Type B pancreatic cell (in vitro differentiated cells): ENCODE results near the gene TMEM145. TPM values are rescaled to one million over a fixed set of nuclear protein-coding genes. Genes with fewer than 3 reads are reported as not detected.

Source experiments
- DNase-seq: peaks from one replicate; pipeline ENCODE4 v3.0.0; 2021; ENCODE audit warnings: mixed read lengths; ENCODE audit not compliant: unreplicated experiment; ENCODE audit errors: extremely low spot score
- H3K27ac Mint-ChIP-seq: 2 replicates; pipeline ENCODE4 v1.8.0; 2021; ENCODE audit warnings: mild to moderate bottlenecking, mixed read lengths
- H3K27me3 Mint-ChIP-seq: 2 replicates; pipeline ENCODE4 v1.8.0; 2021; ENCODE audit warnings: mixed read lengths
- H3K36me3 Mint-ChIP-seq: 2 replicates; pipeline ENCODE4 v1.8.0; 2021; ENCODE audit warnings: mixed read lengths
- H3K4me1 Mint-ChIP-seq: one replicate; pipeline ENCODE4 v1.8.0; 2021; ENCODE audit warnings: mixed read lengths; ENCODE audit not compliant: unreplicated experiment
- H3K4me3 Mint-ChIP-seq: 2 replicates; pipeline ENCODE4 v1.8.0; 2021; ENCODE audit warnings: mild to moderate bottlenecking, mixed read lengths
- H3K9me3 Mint-ChIP-seq: 2 replicates; pipeline ENCODE4 v1.8.0; 2021; ENCODE audit warnings: mixed read lengths
- total RNA-seq: library from RNA; stranded (reverse); gene quantifications from 2 replicates; pipeline ENCODE4 v1.2.1, GENCODE V29; 2021; ENCODE audit warnings: low replicate concordance
- TF ChIP-seq, protein P1 (sequence below): fragments of 200-600 bp; sonication (generic); conservative IDR thresholded peaks from 2 replicates; pipeline ENCODE4 v1.5.0; 2021; ENCODE audit warnings: antibody characterized with exemption, mild to moderate bottlenecking

TMEM145 gene
- total RNA-seq, 1 donor from 2014 or later, result 3.6 TPM

DNA sequence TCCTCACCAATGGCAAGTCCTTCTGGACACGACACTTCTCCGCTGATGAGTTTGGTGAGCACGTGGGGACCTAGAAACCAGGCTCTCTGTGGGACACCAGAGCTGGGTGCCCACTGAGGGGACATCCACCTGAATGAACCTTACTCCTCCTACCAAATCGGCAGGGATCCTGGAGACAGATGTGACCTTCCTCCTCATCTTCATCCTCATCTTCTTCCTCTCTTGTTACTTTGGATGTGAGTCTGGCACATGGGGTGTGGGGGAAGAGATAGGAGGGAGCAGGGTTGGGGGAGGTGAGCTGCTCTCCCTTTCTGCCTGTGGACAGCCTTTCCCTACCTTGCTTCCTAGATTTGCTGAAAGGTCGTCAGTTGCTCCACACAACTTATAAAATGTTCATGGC lies 1.9 kb downstream of the TMEM145 start:
- TF ChIP-seq, protein P1, sequence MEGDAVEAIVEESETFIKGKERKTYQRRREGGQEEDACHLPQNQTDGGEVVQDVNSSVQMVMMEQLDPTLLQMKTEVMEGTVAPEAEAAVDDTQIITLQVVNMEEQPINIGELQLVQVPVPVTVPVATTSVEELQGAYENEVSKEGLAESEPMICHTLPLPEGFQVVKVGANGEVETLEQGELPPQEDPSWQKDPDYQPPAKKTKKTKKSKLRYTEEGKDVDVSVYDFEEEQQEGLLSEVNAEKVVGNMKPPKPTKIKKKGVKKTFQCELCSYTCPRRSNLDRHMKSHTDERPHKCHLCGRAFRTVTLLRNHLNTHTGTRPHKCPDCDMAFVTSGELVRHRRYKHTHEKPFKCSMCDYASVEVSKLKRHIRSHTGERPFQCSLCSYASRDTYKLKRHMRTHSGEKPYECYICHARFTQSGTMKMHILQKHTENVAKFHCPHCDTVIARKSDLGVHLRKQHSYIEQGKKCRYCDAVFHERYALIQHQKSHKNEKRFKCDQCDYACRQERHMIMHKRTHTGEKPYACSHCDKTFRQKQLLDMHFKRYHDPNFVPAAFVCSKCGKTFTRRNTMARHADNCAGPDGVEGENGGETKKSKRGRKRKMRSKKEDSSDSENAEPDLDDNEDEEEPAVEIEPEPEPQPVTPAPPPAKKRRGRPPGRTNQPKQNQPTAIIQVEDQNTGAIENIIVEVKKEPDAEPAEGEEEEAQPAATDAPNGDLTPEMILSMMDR, result no peak
- no peaks in the 10 kb centered on the region for H3K9me3 Mint-ChIP-seq
- DNase-seq, result no peak
- H3K27ac Mint-ChIP-seq, result no peak overlapping the region
- H3K36me3 Mint-ChIP-seq, result no peaks in the 10 kb centered on the region
- H3K4me3 Mint-ChIP-seq, result peak overlapping the region; percentile 44
- H3K27me3 Mint-ChIP-seq, result peaks cover 47% of the 10 kb centered on the region
- no peaks in the 10 kb centered on the region for H3K4me1 Mint-ChIP-seq

DNA sequence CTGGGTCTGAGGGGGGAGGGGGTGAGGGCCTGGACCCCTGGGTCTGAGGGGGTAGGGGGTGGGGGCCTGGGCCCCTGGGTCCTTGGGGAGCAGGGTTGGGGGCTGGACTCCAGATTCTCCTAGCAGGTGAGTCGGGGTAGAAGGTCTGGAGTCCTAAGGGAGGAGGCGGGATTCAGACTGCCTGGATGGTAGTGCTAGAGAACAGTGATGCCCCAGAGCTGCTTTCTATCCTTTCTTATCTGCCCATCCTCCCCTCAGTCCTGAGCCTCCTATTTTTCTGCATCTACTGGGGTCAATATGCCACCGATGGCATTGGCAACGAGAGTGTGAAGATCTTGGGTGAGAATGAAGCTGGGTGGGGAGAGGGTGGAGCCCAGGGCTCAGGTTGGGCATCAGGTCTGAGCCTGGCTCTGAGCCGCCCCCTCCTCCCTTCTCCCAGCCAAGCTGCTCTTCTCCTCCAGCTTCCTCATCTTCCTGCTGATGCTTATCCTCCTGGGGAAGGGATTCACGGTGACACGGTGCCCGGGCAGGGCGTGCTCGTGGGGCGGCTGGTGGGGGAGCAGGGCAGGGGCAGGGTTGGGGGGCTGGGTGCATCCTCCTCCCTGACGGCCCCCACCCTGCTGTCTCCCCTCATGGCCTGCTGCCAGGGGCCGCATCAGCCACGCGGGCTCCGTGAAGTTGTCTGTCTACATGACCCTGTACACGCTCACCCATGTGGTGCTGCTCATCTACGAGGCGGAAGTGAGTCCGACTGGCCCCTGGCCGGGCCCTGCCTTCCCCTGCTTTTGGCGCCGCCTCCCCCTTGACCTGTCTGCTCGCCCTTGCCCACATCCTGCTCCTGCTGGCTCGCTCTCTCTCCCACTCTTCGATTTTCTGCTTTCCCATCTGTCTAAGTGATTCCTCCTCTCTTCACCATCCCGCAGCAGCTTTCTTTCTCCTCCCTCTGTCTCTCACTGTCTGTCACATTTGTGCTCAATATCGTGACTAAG lies 3.4 kb downstream of the TMEM145 start:
- TF ChIP-seq, protein P1, result no peak
- peak overlapping the region; percentile 39 for H3K4me3 Mint-ChIP-seq
- H3K27ac Mint-ChIP-seq, result no peak overlapping the region

DNA sequence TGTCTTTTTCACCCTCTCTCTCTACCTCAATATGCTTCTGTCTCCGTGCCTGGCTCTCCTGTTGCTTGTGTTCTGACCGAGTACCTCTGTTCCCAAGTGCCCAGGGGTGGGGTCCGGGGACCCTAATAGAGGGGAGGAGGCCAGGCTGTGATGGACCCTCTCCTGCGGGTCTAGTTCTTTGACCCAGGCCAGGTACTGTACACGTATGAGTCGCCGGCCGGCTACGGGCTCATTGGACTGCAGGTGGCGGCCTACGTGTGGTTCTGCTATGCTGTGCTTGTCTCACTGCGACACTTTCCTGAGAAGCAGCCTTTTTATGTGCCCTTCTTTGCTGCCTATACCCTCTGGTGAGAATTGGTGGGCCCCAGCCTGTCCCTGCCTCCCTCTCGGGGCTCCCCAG lies 4.4 kb downstream of the TMEM145 start:
- Mint-ChIP-seq H3K27me3 (peaks cover 64% of the 10 kb centered on the region), H3K4me3 (no peak overlapping the region), H3K27ac (no peak overlapping the region), H3K36me3 (no peaks in the 10 kb centered on the region), H3K9me3 (no peaks in the 10 kb centered on the region), H3K4me1 (no peaks in the 10 kb centered on the region)
- TF ChIP-seq, protein P1, result no peak
- DNase-seq, result no peak

More for the DNA sequence above, 3.4 kb downstream of the TMEM145 start:
- H3K27me3 Mint-ChIP-seq, result peaks cover 61% of the 10 kb centered on the region
- no peaks in the 10 kb centered on the region for H3K36me3 Mint-ChIP-seq
- no peaks in the 10 kb centered on the region for H3K9me3 Mint-ChIP-seq
- no peak for DNase-seq
- H3K4me1 Mint-ChIP-seq, result no peaks in the 10 kb centered on the region

DNA sequence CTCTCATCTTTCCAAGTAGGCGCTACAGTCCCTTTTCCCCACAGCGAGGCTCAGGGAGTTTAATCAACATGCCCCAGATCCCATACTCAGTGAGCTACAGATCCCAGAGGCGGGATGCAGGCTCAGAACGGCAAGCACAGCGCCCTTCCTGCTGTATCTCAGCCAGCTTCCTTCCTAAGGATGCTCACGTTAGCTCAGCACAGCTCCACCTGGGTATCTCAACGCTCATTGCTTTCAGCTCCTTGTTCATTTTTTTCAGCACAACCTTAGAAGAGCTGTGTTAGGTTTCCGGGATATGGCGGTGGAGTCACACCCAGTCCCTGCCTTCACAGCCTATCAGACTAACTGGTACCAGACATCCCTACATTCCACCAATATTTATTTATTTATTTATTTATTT lies 9.2 kb downstream of the TMEM145 start:
- Mint-ChIP-seq H3K36me3 (peaks cover 6% of the 10 kb centered on the region), H3K27me3 (peaks cover 51% of the 10 kb centered on the region), H3K4me3 (no peak overlapping the region), H3K9me3 (no peaks in the 10 kb centered on the region), H3K27ac (no peak overlapping the region), H3K4me1 (peaks cover 13% of the 10 kb centered on the region)
- TF ChIP-seq, protein P1, result no peak
- no peak for DNase-seq

DNA sequence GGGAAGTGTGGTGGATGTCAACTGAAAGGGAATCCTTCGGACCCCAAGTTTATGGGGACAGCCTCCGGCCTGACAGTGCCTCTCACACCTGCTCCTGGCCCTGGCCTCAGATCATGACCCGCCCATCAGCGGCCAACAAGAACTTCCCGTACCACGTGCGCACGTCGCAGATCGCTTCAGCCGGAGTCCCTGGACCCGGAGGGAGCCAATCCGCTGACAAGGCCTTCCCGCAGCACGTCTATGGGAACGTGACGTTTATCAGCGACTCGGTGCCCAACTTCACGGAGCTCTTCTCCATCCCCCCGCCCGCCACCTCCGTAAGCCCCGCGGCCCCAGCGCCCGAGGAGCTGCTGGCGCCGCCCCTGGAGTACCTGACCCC lies 10.4 kb downstream of the TMEM145 start:
- TF ChIP-seq, protein P1, result no peak
- H3K9me3 Mint-ChIP-seq, result no peaks in the 10 kb centered on the region
- peaks cover 45% of the 10 kb centered on the region for H3K27me3 Mint-ChIP-seq
- H3K4me1 Mint-ChIP-seq, result peaks cover 25% of the 10 kb centered on the region
- no peak overlapping the region for H3K27ac Mint-ChIP-seq
- peaks cover 6% of the 10 kb centered on the region for H3K36me3 Mint-ChIP-seq
- DNase-seq, result no peak
- H3K4me3 Mint-ChIP-seq, result peak overlapping the region; percentile 59
